Hepatocyte (in vitro differentiated cells): ENCODE data around the gene GAGE10. TPM values are rescaled to one million over a fixed set of nuclear protein-coding genes. Genes with fewer than 3 reads are reported as not detected.
"Not testable (repeated sequence)": the region's sequence is repeated elsewhere in the genome, so short reads cannot be mapped to it uniquely, and the experiment has no call there.

ENCODE experiments used
- DNase-seq: peaks from one replicate; pipeline ENCODE4 v3.0.0-alpha.2; 2016; ENCODE audit warnings: low spot score
- H2AFZ ChIP-seq: fragments of 200-600 bp; sonication (generic); 2 replicates; pipeline ENCODE4 v1.6.0; 2016; ENCODE audit warnings: antibody characterized with exemption, mild to moderate bottlenecking
- H3K27ac ChIP-seq: fragments of 200-600 bp; sonication (generic); 2 replicates; pipeline ENCODE4 v1.5.1; 2016; ENCODE audit warnings: mild to moderate bottlenecking
- H3K27me3 ChIP-seq: fragments of 200-600 bp; sonication (generic); 2 replicates; pipeline ENCODE4 v1.6.1; 2016
- H3K36me3 ChIP-seq: fragments of 200-600 bp; sonication (generic); replicated peaks from 2 replicates; pipeline ENCODE4 v1.5.1; 2016; ENCODE audit warnings: low read depth; ENCODE audit not compliant: insufficient read depth
- H3K4me1 ChIP-seq: fragments of 200-600 bp; sonication (generic); 2 replicates; pipeline ENCODE4 v1.5.1; 2016; ENCODE audit warnings: mild to moderate bottlenecking, moderate library complexity; ENCODE audit not compliant: insufficient read depth
- H3K4me2 ChIP-seq: fragments of 200-600 bp; sonication (generic); 2 replicates; pipeline ENCODE4 v1.6.0; 2016
- H3K4me3 ChIP-seq: fragments of 200-600 bp; sonication (generic); 2 replicates; pipeline ENCODE4 v1.5.1; 2016; ENCODE audit warnings: mild to moderate bottlenecking
- H3K79me2 ChIP-seq: fragments of 200-600 bp; sonication (generic); 2 replicates; pipeline ENCODE4 v1.6.0; 2017; ENCODE audit warnings: mild to moderate bottlenecking
- H3K9me2 ChIP-seq: fragments of 200-600 bp; sonication (generic); replicated peaks from 2 replicates; pipeline ENCODE4 v1.6.0; 2017; ENCODE audit warnings: mild to moderate bottlenecking; ENCODE audit not compliant: insufficient read depth
- H3K9me3 ChIP-seq: fragments of 200-600 bp; sonication (generic); 2 replicates; pipeline ENCODE4 v1.5.1; 2016; ENCODE audit warnings: low read depth, mild to moderate bottlenecking
- H4K20me1 ChIP-seq: fragments of 200-600 bp; sonication (generic); 2 replicates; pipeline ENCODE4 v1.6.0; 2016; ENCODE audit warnings: mild to moderate bottlenecking; ENCODE audit not compliant: insufficient read depth, poor library complexity, severe bottlenecking
- WGBS: methylation state at CpG from one replicate; pipeline ENCODE4 v1.1.6; 2016; ENCODE audit warnings: low lambda C conversion rate; ENCODE audit errors: missing lambda C conversion rate; 5-methylcytosine and 5-hydroxymethylcytosine counted together
- polyA plus RNA-seq: library from polyadenylated mRNA; unstranded; fragments of >200 nt; fragmentation: Nextera tagmentation; extraction: Ambion mirVana; gene quantifications from 2 replicates; pipeline ENCODE4 v1.2.1, GENCODE V29; 2016
- total RNA-seq: library from RNA; depleted of rRNA; stranded (reverse); fragments of >200 nt; gene quantifications from 2 replicates; pipeline ENCODE4 v1.2.3, GENCODE V29; 2014

GAGE10 gene
- total and polyA plus RNA-seq, 2 experiments from 2014 or later, result not detected

DNA sequence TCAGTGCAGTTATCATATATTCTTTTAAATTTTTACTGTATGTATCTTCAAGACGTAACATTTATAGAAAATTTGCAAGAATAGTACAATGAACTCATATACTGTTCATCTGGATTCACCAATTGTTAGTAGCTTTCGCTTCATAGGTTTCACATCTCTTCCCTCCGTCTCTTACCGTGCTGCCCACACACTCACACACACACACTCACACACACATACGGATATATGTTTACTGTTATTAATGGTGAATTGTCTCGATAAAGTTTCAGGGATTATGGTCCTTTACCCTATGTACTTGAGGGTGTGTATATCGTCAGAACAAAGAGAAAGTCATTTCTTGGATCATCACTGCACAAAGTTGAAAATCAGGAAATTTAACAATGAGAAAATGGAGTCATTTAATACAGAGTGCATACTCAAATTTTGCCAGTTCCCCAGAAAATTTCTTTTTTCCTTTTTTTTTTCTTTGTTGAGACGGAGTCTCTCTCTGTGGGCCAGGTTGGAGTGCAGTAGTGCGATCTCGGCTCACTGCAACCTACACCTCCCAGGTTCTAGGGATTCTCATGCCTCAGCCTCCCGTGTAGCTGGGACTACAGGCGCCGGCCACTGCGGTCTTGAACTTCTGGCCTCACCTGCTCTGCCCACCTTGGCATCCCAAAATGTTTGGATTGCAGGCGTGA lies 41.2 kb downstream of the GAGE10 start:
- H3K27me3 ChIP-seq, H3K27ac ChIP-seq, DNase-seq, H3K9me3 ChIP-seq, H3K4me1 ChIP-seq, H2AFZ ChIP-seq, H4K20me1 ChIP-seq, H3K9me2 ChIP-seq, H3K79me2 ChIP-seq, H3K36me3 ChIP-seq, H3K4me2 ChIP-seq, H3K4me3 ChIP-seq: not testable (repeated sequence)
- 83% methylated on average over 14 of the region's 15 CpGs for WGBS

DNA sequence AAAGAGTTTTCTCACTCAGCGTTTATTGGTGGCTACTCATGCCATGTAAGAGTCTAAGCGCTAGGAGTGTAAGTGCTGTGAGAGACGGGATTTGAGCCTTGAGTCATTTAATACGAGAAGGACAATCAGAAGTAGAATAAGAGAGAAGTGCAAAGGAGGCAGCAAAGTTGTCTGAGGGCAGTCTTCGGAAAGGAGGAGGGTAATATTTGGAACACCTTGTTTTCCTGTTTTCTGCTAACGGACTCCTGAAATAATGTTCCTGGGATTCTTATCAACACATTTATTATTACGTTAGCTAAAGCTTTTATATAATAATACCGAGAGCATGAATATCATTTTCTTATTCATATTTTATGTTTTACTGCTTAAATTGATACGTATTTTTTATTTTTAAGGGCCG lies 42.0 kb downstream of the GAGE10 start:
- WGBS, result 87% methylated on average over 9 of the region's 10 CpGs
- H4K20me1 ChIP-seq, H3K79me2 ChIP-seq, H2AFZ ChIP-seq, H3K9me2 ChIP-seq, H3K4me1 ChIP-seq, H3K9me3 ChIP-seq, H3K4me2 ChIP-seq, H3K27me3 ChIP-seq, H3K27ac ChIP-seq, H3K36me3 ChIP-seq, DNase-seq, H3K4me3 ChIP-seq: not testable (repeated sequence)

DNA sequence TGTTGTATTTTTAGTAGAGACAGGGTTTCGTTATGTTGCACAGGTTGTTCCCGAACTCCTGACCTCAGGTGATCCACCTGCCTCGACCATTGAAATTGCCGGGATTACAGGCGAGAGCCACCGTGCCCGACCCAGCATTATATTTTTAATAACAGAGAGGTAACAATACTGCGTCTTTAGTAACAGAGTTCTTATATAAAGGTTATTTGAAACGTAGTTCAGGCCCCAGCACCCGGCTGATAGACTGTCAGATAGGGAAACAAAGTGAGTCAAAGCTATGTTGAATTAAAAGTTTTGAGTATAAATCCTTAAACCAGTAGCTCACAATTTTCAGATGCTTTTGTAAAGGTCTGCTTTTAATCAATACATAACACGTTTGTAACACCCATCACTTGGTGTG lies 42.7 kb downstream of the GAGE10 start:
- H3K9me3 ChIP-seq, H2AFZ ChIP-seq, H3K27ac ChIP-seq, H3K4me1 ChIP-seq, H3K27me3 ChIP-seq, H3K9me2 ChIP-seq, H3K36me3 ChIP-seq, H3K79me2 ChIP-seq, H4K20me1 ChIP-seq, H3K4me2 ChIP-seq, H3K4me3 ChIP-seq: not testable (repeated sequence)
- 85% methylated on average over 11 of the region's 11 CpGs for WGBS
- DNase-seq, result peak; percentile 43

Other genes with a start within 250 kb of the GAGE10 start
- gene CCDC120, start 244.6 kb upstream of the GAGE10 start, total RNA-seq, result 5.1 and 7.0 TPM in 2 replicates
- gene CCDC120, start 244.6 kb upstream of the GAGE10 start, polyA plus RNA-seq, result 19.1 and 19.3 TPM in 2 replicates
- gene PRAF2, start 229.6 kb upstream of the GAGE10 start, total RNA-seq, result 4.1 and 6.7 TPM in 2 replicates
- gene PRAF2, start 229.6 kb upstream of the GAGE10 start, polyA plus RNA-seq, result 59.7 and 76.9 TPM in 2 replicates
- gene WDR45, start 223.8 kb upstream of the GAGE10 start, total RNA-seq, result 59.6 and 69.5 TPM in 2 replicates
- gene WDR45, start 223.8 kb upstream of the GAGE10 start, polyA plus RNA-seq, result 67.7 and 74.7 TPM in 2 replicates
- gene GPKOW, start 179.9 kb upstream of the GAGE10 start, total RNA-seq, result 23.1 and 26.4 TPM in 2 replicates
- 22.5 and 22.7 TPM in 2 replicates for gene GPKOW, start 179.9 kb upstream of the GAGE10 start, polyA plus RNA-seq
- gene MAGIX, start 140.9 kb upstream of the GAGE10 start, total RNA-seq, result 5.0 and 6.5 TPM in 2 replicates
- 7.1 and 13.4 TPM in 2 replicates for gene MAGIX, start 140.9 kb upstream of the GAGE10 start, polyA plus RNA-seq
- gene PLP2, start 131.7 kb upstream of the GAGE10 start, total RNA-seq, result 27.5 and 34.9 TPM in 2 replicates
- 110 and 118 TPM in 2 replicates for gene PLP2, start 131.7 kb upstream of the GAGE10 start, polyA plus RNA-seq
- 2.8 and 6.1 TPM in 2 replicates for gene PRICKLE3, start 117.3 kb upstream of the GAGE10 start, total RNA-seq
- gene PRICKLE3, start 117.3 kb upstream of the GAGE10 start, polyA plus RNA-seq, result 9.3 and 15.7 TPM in 2 replicates
- 1.4 and 2.5 TPM in 2 replicates for gene SYP, start 103.5 kb upstream of the GAGE10 start, total RNA-seq
- 2.1 and 2.9 TPM in 2 replicates for gene SYP, start 103.5 kb upstream of the GAGE10 start, polyA plus RNA-seq
- gene CACNA1F, start 70.3 kb upstream of the GAGE10 start, total RNA-seq, result 0.04 and 1.6 TPM in 2 replicates
- gene CACNA1F, start 70.3 kb upstream of the GAGE10 start, polyA plus RNA-seq, result 0.27 and 0.44 TPM in 2 replicates
- 12.7 and 21.5 TPM in 2 replicates for gene CCDC22, start 68.2 kb upstream of the GAGE10 start, total RNA-seq
- gene CCDC22, start 68.2 kb upstream of the GAGE10 start, polyA plus RNA-seq, result 12.3 and 14.8 TPM in 2 replicates
- gene FOXP3, start 38.9 kb upstream of the GAGE10 start, total RNA-seq, result 0.03 TPM in 1 of 2 replicates, not detected in the other
- not detected in 2 replicates for gene FOXP3, start 38.9 kb upstream of the GAGE10 start, polyA plus RNA-seq
- gene PPP1R3F, start 33.9 kb upstream of the GAGE10 start, total RNA-seq, result 6.4 and 6.8 TPM in 2 replicates
- 7.3 and 10.2 TPM in 2 replicates for gene PPP1R3F, start 33.9 kb upstream of the GAGE10 start, polyA plus RNA-seq
- gene GAGE12J, start 18.4 kb downstream of the GAGE10 start, total RNA-seq, result not detected in 2 replicates
- not detected in 2 replicates for gene GAGE12J, start 18.4 kb downstream of the GAGE10 start, polyA plus RNA-seq
- gene GAGE13, start 27.9 kb downstream of the GAGE10 start, total RNA-seq, result not detected in 2 replicates
- not detected in 2 replicates for gene GAGE13, start 27.9 kb downstream of the GAGE10 start, polyA plus RNA-seq
- not detected in 2 replicates for gene GAGE12C, start 228.5 kb downstream of the GAGE10 start, total RNA-seq
- not detected in 2 replicates for gene GAGE12C, start 228.5 kb downstream of the GAGE10 start, polyA plus RNA-seq
- gene GAGE12D, start 238.1 kb downstream of the GAGE10 start, total RNA-seq, result not detected in 2 replicates
- gene GAGE12D, start 238.1 kb downstream of the GAGE10 start, polyA plus RNA-seq, result not detected in 2 replicates
- gene GAGE12E, start 247.6 kb downstream of the GAGE10 start, total RNA-seq, result not detected in 2 replicates
- not detected in 2 replicates for gene GAGE12E, start 247.6 kb downstream of the GAGE10 start, polyA plus RNA-seq